BJ (cell line): Measurements from ENCODE around the gene IP6K1. TPM values are rescaled to one million over a fixed set of nuclear protein-coding genes. Genes with fewer than 3 reads are reported as not detected.

Experiments
- CTCF ChIA-PET: fragments of 350-600 bp; formaldehyde crosslinking; extraction: SDS; loops from one replicate; lab custom pipeline; 2021; ENCODE audit warnings: antibody characterized with exemption, inconsistent platforms; lab: Yijun Ruan, JAX
- POLR2A ChIA-PET: fragments of 300-600 bp; sonication (Branson Sonifier 250); formaldehyde crosslinking; extraction: SDS; loops from one replicate; lab custom pipeline; 2021; ENCODE audit warnings: antibody characterized with exemption; lab: Charles Lee
- DNase-seq: peaks from one replicate; pipeline ENCODE4 v3.0.0-alpha.2; 2011; ENCODE audit warnings: low read depth
- H3K27me3 ChIP-seq: 2 replicates; pipeline ENCODE4 v1.6.0; 2011; ENCODE audit warnings: low read length; ENCODE audit not compliant: control insufficient read depth, insufficient read depth
- H3K36me3 ChIP-seq: 2 replicates; pipeline ENCODE4 v1.5.1; 2011; ENCODE audit warnings: low read length; ENCODE audit not compliant: control insufficient read depth, insufficient read depth
- H3K4me3 ChIP-seq: 2 replicates; pipeline ENCODE4 v1.5.1; 2011; ENCODE audit warnings: low read depth, mild to moderate bottlenecking, control low read depth, low read length
- polyA plus RNA-seq: library from polyadenylated mRNA; depleted of rRNA; stranded (reverse); fragments of >200 nt; gene quantifications from 2 replicates; pipeline ENCODE4 v1.2.3, GENCODE V29; 2011
- TF ChIP-seq, protein P1 (sequence below): IDR thresholded peaks from 2 replicates; pipeline ENCODE4 v1.5.1; 2011; ENCODE audit warnings: low read depth, mild to moderate bottlenecking, control low read depth, inconsistent platforms, low read length, moderate library complexity; ENCODE audit not compliant: insufficient read depth

Gene IP6K1
- polyA plus RNA-seq, 1 experiment: 54.4 TPM

DNA sequence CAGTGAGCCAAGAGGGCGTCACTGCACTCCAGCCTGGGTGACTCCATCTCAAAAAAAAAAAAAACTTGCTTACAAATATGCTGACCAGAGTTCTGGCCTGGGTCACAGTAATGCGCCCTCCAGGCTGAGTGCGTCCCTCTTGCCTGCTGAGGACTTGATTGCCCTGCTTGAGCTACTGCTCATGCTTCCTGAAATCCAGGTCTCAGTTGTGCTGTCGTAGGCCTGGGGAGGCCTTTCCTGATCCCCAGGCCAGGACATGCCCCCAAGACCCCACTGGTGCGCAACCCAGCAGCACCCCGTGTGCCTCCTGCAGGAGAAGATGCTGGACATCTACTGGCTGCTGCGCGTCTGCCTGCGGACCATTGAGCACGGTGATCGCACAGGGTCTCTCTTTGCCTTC lies 74.2 kb downstream of the IP6K1 start:
- CTCF ChIA-PET: interaction anchor here (1.0 to 2.2 kb wide), 2 partner anchors 10 to 11 kb away, joined by 4 to 9 read pairs; no protein-coding TSS in a partner anchor
- DNase-seq: no peak
- POLR2A ChIA-PET: no interaction called here
- TF ChIP-seq, protein P1, sequence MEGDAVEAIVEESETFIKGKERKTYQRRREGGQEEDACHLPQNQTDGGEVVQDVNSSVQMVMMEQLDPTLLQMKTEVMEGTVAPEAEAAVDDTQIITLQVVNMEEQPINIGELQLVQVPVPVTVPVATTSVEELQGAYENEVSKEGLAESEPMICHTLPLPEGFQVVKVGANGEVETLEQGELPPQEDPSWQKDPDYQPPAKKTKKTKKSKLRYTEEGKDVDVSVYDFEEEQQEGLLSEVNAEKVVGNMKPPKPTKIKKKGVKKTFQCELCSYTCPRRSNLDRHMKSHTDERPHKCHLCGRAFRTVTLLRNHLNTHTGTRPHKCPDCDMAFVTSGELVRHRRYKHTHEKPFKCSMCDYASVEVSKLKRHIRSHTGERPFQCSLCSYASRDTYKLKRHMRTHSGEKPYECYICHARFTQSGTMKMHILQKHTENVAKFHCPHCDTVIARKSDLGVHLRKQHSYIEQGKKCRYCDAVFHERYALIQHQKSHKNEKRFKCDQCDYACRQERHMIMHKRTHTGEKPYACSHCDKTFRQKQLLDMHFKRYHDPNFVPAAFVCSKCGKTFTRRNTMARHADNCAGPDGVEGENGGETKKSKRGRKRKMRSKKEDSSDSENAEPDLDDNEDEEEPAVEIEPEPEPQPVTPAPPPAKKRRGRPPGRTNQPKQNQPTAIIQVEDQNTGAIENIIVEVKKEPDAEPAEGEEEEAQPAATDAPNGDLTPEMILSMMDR: no peak
- H3K27me3 ChIP-seq: no peaks in the 10 kb centered on the region
- H3K4me3 ChIP-seq: no peak overlapping the region
- peaks cover 11% of the 10 kb centered on the region for H3K36me3 ChIP-seq

DNA sequence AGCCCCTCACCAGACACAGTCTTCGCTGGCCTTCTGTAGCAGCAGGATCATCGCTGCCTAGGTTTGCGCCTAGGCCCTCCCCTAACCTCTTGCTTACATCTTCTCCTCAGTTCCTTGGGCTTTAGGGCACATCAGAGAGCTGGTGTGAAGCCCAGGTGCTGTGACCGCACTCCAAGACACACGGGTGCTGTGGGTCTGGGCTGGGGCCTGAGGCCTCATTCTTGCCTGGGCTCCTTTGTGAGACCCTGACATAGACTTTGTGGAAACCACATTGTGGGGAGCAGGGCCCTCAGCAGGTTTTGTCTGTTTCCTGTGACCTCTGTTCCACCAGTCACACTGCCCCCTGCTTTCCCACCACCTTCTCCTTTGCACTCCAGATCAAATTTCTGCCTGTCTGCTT lies 74.9 kb downstream of the IP6K1 start:
- ChIA-PET POLR2A (no interaction called here), CTCF (interaction anchor here (0.8 to 2.2 kb wide), 3 partner anchors 9 to 177 kb away, joined by 3 to 9 read pairs (median 4); no protein-coding TSS in a partner anchor)
- Histone ChIP-seq H3K27me3 (no peaks in the 10 kb centered on the region), H3K36me3 (peaks cover 10% of the 10 kb centered on the region), H3K4me3 (no peak overlapping the region)
- TF ChIP-seq, protein P1: no peak
- no peak for DNase-seq

DNA sequence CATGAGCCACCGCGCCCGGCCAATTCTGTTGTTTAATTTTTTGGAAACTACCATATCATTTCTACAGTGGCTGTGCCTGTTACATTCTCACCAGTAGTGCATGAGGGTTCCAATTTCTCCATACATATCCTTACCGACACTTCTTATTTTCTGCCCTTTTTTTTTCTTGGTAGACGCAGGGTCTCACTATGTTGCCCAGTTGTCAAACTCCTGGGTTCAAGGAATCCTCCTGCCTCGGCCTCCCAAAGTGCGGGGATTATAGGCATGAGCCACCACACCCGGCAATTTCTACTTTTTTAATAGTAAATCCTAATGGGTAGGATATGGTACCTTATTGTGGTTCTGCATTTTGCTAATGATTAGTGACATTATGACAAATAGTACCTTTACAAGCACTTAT lies 76.5 kb downstream of the IP6K1 start:
- Histone ChIP-seq H3K36me3 (peaks cover 18% of the 10 kb centered on the region), H3K4me3 (no peak overlapping the region), H3K27me3 (no peaks in the 10 kb centered on the region)
- DNase-seq: no peak
- TF ChIP-seq, protein P1: no peak
- POLR2A ChIA-PET: no interaction called here
- CTCF ChIA-PET: no interaction called here

DNA sequence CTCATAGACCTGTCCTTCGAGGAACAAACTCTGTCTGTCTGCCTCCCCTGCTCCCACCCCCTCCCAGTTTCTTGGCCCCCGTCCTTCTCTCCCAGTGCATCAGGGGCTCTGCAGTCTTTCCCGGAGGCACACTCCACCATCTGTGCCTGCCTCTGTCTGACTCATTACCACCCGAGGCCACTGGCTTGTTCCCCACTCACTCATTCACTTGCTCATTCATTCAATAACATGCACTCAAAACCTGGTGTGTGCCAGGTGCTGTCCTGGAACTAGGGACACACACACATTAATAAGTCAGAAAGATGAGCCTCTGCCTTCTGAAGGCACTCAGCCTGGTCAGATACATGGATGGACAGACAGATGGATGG lies 79.2 kb downstream of the IP6K1 start:
- CTCF ChIA-PET: no interaction called here
- no peak for DNase-seq

DNA sequence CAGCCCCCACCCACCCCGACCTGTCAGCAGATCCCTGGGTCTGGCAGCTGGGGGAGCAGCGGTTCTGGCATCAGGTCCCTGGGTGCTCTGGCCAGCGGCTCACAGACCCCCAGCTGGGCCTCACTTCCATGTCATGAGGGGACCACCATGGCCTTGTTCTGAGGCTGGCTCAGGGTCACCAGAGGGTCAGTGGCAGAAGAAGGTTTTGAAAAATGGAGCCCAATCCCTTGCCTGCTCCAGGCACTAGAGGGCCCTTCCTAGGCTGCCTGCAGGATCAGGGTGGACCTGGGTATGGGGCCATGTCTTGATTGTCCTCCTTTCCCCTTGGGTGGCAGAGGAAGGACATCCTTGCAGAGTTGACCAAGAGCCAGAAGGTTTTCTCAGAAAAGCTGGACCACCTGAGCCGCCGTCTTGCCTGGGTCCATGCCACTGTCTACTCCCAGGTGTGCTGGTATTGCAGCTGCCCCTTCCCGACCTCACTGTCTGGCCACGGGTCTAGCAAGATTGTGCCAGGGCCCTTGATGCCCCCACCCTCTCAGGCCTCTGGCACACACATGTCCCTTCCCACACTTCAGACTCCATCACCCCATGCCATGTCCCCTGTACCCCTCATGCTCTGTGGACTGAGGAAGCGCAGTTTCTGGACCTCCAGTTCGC lies 79.8 kb downstream of the IP6K1 start:
- no peak for DNase-seq
- H3K36me3 ChIP-seq: peaks cover 26% of the 10 kb centered on the region
- no peaks in the 10 kb centered on the region for H3K27me3 ChIP-seq
- TF ChIP-seq, protein P1: no peak
- no peak overlapping the region for H3K4me3 ChIP-seq
- ChIA-PET POLR2A (no interaction called here), CTCF (no interaction called here)

More for the DNA sequence above, 79.2 kb downstream of the IP6K1 start:
- TF ChIP-seq, protein P1: no peak
- Histone ChIP-seq H3K27me3 (no peaks in the 10 kb centered on the region), H3K36me3 (peaks cover 24% of the 10 kb centered on the region), H3K4me3 (no peak overlapping the region)
- POLR2A ChIA-PET: no interaction called here
